Measurements from ENCODE around the gene SCNN1B. TPM values are rescaled to one million over a fixed set of nuclear protein-coding genes. Genes with fewer than 3 reads are reported as not detected.
"Not testable (repeated sequence)": the region's sequence is repeated elsewhere in the genome, so short reads cannot be mapped to it uniquely, and the experiment has no call there.

SCNN1B gene
- total RNA-seq, 1 donor from 2014 or later = not detected

- no peak for DNase-seq (ENCODE audit: low spot score)
- intact Hi-C loops (cut with DNase I) = no loop called here
These were observed 13.9 kb upstream of the SCNN1B start for GRCh38 chr16:23288209-23288608.

- intact Hi-C loops (cut with DNase I) = no loop called here
- no peak for DNase-seq (ENCODE audit: low spot score)
These were observed 13.2 kb upstream of the SCNN1B start for GRCh38 chr16:23288726-23289512.

- no peak for DNase-seq (ENCODE audit: low spot score)
- intact Hi-C loops (cut with DNase I) = no loop called here
These were observed 11.7 kb upstream of the SCNN1B start for GRCh38 chr16:23290189-23291062.

GRCh38 chr16:23293016-23293415 lies 9.1 kb upstream of the SCNN1B start:
- intact Hi-C loops (cut with DNase I) = no loop called here
- DNase-seq (ENCODE audit: low spot score) = no peak

GRCh38 chr16:23294260-23294659 lies 7.8 kb upstream of the SCNN1B start:
- no peak for DNase-seq (ENCODE audit: low spot score)
- intact Hi-C loops (cut with DNase I) = no loop called here

GRCh38 chr16:23296994-23297393 lies 5.1 kb upstream of the SCNN1B start:
- DNase-seq (ENCODE audit: low spot score) = no peak
- intact Hi-C loops (cut with DNase I) = no loop called here

GRCh38 chr16:23298290-23298915 lies 3.7 kb upstream of the SCNN1B start:
- intact Hi-C loops (cut with DNase I) = no loop called here
- no peak for DNase-seq (ENCODE audit: low spot score)

- intact Hi-C loops (cut with DNase I); DNase-seq (ENCODE audit: low spot score): not testable (repeated sequence)
These were observed 2.3 kb upstream of the SCNN1B start for GRCh38 chr16:23299815-23300214.

GRCh38 chr16:23301251-23302044 lies 654 bp upstream of the SCNN1B start:
- intact Hi-C loops (cut with DNase I) = no loop called here
- DNase-seq (ENCODE audit: low spot score) = no peak

- DNase-seq (ENCODE audit: low spot score) = no peak
- intact Hi-C loops (cut with DNase I) = no loop called here
These were observed 1.6 kb downstream of the SCNN1B start for GRCh38 chr16:23303685-23304084.

GRCh38 chr16:23304620-23305019 lies 2.5 kb downstream of the SCNN1B start:
- intact Hi-C loops (cut with DNase I) = no loop called here
- DNase-seq (ENCODE audit: low spot score) = no peak

- intact Hi-C loops (cut with DNase I) = no loop called here
- no peak for DNase-seq (ENCODE audit: low spot score)
These were observed 4.3 kb downstream of the SCNN1B start for GRCh38 chr16:23306199-23307100.

- no peak for DNase-seq (ENCODE audit: low spot score)
These were observed 8.1 kb downstream of the SCNN1B start for GRCh38 chr16:23310217-23310616.

GRCh38 chr16:23310744-23311143 lies 8.6 kb downstream of the SCNN1B start:
- intact Hi-C loops (cut with DNase I) = no loop called here
- DNase-seq (ENCODE audit: low spot score) = no peak

More at GRCh38 chr16:23310217-23310616, 8.1 kb downstream of the SCNN1B start:
- intact Hi-C loops (cut with DNase I) = no loop called here

GRCh38 chr16:23316232-23316631 lies 14.1 kb downstream of the SCNN1B start:
- intact Hi-C loops (cut with DNase I) = no loop called here
- DNase-seq (ENCODE audit: low spot score) = no peak

- intact Hi-C loops (cut with DNase I) = no loop called here
- no peak for DNase-seq (ENCODE audit: low spot score)
These were observed 14.6 kb downstream of the SCNN1B start for GRCh38 chr16:23316634-23317265.

GRCh38 chr16:23317266-23317661 lies 15.2 kb downstream of the SCNN1B start:
- intact Hi-C loops (cut with DNase I) = no loop called here
- DNase-seq (ENCODE audit: low spot score) = peak; percentile 6

- peak; percentile 59 for DNase-seq (ENCODE audit: low spot score)
- intact Hi-C loops (cut with DNase I) = no loop called here
These were observed 15.6 kb downstream of the SCNN1B start for GRCh38 chr16:23317751-23318150.
